Right hindlimb (tissue), 1 donor: ENCODE results near the gene KLF1.
"Not testable (repeated sequence)": the region's sequence is repeated elsewhere in the genome, so short reads cannot be mapped to it uniquely, and the experiment has no call there.

Experiments
- DNase-seq: peaks from one replicate; pipeline ENCODE4 v3.0.0-alpha.2; 2018

Gene KLF1

DNA sequence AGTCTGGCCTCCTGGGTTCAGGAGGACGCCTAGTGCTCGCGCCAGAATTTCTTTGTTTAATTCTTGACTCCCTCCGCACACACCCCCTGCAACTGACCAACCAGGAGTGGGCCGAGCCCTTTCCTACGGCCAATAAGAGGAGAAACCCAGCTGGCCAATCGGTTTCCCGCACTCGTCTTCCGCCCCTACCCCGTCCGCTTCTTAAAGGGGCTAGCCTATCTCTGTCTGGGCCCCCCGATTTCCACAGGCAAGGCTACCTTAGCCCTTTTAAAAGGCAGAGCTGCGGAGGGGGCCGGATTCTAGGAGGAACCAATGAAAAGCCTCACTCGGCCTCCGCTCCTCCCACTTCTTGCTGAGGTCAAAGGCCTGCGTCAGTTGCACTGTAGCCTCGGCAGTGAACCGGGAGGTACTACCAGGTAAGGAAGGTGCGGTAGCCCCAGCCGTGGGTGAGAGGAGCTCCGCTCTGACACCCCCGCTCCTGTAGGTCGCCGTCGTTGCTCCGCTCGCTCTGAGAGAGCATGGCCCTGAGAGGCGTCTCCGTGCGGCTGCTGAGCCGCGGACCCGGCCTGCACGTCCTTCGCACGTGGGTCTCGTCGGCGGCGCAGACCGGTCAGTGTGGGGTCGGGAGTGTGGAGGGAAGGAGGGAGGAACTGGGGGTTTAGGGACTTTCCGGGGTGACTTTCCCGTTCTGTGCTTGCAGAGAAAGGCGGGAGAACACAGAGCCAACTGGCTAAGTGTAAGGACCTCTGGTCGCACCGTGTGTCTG is 4.0 kb upstream of the KLF1 start, which contains the start of gene GCDH:
TSS of gene GCDH (plus strand) at position 374 of the 766 bp plus-strand sequence. CDS start at position 519, 145 bp downstream.
- peak; percentile 98 for DNase-seq

DNA sequence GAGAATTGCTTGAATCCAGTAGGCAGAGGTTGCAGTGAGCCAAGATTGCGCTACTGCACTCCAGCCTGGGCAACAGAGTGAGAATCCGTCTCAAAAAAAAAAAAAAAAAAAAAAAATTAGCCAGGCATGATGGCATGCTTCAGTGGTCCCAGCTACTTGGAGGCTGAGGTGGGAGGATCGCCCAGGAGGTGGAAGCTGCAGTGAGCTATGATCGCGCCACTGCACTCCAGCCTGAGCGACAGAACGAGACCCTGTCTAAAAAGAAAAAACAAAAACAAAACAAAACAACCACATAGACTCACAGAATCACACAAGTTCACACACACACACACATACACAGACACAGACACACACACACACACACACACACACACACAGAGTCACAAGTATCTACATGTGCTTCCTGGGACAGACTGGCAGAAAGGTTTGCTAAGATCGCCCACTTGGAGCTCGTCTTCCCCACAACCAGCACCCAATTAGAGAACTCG is 3.3 kb upstream of the KLF1 start:
- not testable (repeated sequence) for DNase-seq

DNA sequence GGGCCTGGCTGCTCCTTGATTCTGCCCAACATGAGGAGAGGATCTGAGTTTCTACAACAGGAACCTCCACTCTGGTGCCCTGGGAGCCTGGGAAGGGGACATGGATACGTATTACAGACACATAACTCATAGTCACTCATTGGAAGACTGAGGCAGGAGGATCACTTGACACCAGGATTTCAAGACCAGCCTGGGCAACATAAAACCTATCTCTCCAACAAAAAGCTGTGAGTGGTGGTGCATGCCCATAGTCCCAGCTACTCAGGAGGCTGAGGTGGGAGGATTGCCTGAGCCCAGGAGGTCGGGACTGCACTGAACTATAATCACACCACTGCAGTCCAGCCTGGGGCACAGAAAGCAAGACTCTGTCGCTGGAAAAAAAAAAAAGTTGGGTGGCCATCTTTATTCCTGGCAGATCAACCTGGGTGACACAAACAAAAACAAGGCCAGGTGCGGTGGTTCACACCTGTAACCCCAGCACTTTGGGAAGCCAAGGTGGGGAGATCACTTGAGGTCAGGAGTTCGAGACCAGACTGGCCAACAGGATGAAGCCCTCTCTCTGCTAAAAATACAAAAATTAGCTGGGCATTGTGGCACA is 1.1 kb upstream of the KLF1 start:
- no peak for DNase-seq

GRCh38 chr19:12886651-12886968 is 391 bp downstream of the KLF1 start:
- no peak for DNase-seq

DNA sequence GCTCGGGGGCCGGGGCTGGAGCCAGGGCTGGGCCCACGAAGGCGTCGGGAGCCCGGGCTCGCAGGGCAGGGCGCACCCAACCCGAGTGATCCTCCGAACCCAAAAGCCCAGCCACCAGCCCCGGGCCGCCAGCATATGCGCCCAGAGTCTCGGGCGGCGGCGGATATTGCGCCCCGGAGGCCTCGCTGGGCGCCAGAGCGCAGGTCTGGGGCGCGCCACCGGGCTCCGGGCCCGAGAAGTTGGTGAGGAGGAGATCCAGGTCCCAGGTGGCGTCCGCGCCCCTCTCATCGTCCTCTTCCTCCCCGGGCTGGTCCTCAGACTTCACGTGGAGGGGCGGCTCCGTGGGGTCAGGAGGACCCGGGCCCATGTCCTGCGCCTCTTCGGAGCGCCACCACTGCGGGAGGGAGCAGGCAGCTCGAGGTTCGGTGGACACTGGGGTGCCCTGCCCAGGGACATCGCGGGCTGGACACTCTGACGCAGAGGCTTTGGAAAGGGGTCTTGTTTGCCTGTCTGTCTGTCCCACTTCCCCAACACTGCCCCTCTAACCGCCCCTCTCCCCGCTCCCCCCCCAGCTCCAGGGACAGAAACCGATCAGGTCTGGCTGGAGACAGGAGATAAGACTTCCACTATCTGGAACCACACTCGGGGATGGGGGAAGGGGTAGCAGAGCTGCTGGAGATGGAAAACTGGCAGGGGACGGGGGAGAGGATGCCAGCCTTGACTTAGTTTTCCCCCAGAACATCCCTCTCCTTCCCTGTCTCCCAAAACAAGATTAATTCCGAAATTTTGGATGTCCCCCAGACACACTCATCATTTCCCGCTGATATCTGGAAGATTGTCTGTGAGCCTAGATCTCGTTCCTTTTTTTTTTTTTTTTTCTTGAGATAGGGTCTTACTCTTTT is 1.0 kb downstream of the KLF1 start:
- DNase-seq, result no peak

GRCh38 chr19:12884926-12885748 is 1.9 kb downstream of the KLF1 start:
- DNase-seq, result no peak

DNA sequence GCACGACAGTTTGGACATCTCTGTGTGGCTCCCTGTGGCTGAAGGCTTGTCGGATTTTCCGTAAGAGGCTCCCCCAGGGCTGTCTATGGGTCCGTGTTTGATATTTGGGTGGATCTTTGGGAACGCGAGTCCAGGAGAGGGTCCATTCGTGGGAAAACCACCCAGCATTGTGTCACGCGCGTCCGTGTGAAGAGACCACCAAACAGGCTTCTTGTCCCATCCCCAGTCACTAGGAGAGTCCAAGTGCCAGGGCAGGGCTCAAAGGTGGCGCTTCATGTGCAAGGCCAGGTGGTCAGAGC is 2.4 kb downstream of the KLF1 start:
- DNase-seq, result no peak

DNA sequence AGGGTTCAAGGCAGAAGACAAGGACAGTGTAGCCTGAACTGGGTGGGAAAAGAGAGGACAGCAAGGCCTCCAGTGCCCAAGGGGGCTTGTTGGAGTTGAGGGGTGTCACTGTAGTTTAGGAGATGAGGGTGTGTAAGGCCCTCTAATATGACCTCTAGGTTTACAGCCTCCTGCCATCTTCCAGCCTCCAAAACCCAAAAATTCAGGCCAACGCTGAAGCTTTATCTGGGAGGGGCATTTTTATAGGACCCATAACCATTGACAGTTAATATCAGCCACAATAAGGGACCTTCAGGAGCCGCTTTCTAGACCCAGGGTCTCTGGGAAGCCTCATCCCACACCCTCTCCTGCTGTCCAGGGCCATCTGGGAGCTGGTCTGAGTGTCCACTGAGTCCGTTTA is 2.8 kb downstream of the KLF1 start:
- DNase-seq, result no peak

DNA sequence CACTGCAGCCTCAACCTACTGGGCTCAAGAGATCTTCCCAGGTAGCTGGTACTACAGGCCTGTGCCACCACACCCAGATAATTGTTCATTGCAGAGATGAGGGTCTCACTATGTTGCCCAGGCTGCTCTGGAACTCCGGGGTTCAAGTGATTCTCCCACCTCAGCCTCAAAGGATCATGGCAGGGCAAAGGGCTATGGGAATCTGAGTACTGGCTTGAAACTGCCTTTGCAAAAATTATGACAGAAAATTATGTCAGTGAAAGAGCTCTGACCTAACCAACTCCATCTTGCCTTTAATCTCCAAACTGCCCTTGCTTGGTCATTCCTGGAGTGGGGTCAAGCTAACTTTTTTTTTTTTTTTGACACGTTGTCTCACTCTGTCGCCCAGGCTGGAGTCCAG is 4.4 kb downstream of the KLF1 start:
- DNase-seq, result no peak

- DNase-seq, result peak; percentile 94
Measured at GRCh38 chr19:12881172-12881808, 5.7 kb downstream of the KLF1 start, which contains the start of gene DNASE2. TSS of gene DNASE2 (minus strand) at chr19:12881449. CDS start at chr19:12881375, 74 bp downstream.

DNA sequence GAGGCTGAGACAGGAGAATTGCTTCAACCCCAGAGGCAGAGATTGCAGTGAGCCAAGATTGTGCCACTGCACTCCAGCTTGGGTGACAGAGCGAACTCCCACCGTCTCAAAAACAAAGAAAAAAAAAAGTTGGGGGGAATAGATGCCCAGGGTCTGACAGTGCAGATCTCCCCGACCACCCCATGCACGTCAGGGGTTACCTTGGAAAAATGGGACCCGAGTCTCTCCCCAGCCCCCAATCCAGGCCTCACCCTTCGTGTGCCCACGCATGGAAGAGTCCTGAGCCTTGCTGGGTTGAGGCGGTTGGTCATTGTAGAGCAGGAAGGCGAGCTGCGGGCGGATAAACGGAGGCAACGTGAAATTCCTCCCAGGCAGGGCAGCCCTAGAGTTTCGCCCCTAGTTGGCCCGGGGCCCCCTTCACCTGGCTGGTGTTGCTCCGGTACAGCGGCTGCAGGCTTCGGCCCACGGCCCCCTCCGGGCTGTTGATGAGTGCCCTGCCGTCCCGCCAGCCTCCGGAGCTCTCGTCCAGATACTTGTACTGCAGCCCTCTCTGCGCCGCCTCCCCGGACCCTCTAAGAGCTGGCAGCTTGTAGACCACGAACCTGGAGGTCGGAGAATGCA is 6.3 kb downstream of the KLF1 start:
- DNase-seq, result no peak

DNA sequence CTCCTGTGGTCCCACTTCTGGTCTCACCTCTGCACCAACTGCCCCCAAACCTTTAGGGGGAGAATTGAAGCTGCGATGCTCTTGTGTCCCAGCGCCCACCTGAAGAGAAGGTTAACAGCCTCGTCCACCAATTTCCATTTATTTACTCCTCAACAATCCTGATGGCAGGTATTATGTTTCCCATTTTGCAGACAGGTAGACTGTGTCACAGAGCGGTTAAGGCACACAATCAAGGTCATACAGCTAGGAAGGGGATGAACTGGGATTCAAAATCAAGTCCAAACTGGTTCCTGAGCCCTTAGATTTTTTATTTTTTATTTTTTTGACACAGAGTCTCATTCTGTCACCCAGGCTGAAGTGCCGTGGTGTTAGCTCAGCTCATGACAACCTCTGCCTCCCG is 11.9 kb downstream of the KLF1 start:
- no peak for DNase-seq

DNA sequence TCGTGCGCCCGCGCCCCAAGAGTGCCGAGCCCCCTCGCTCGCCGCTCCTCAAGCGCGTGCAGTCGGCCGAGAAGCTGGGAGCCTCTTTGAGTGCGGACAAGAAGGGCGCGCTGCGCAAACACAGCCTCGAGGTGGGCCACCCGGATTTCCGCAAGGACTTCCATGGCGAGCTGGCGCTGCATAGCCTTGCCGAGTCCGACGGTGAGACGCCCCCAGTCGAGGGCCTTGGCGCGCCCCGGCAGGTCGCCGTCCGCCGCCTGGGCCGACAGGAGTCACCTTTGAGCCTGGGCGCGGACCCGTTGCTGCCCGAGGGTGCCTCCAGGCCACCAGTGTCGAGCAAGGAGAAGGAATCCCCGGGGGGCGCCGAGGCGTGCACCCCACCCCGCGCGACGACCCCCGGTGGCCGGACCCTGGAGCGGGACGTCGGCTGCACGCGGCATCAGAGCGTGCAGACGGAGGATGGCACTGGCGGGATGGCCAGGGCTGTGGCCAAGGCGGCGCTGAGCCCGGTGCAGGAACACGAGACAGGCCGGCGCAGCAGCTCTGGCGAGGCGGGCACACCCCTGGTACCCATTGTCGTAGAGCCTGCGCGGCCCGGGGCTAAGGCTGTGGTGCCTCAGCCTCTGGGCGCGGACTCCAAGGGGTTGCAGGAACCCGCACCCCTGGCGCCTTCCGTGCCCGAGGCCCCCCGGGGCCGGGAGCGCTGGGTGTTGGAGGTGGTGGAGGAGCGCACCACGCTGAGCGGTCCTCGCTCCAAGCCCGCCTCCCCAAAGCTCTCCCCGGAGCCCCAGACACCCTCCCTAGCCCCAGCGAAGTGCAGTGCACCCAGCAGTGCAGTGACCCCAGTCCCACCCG is 12.9 kb downstream of the KLF1 start:
- no peak for DNase-seq

GRCh38 chr19:12872941-12873890 is 13.8 kb downstream of the KLF1 start:
- DNase-seq, result peak; percentile 44

DNA sequence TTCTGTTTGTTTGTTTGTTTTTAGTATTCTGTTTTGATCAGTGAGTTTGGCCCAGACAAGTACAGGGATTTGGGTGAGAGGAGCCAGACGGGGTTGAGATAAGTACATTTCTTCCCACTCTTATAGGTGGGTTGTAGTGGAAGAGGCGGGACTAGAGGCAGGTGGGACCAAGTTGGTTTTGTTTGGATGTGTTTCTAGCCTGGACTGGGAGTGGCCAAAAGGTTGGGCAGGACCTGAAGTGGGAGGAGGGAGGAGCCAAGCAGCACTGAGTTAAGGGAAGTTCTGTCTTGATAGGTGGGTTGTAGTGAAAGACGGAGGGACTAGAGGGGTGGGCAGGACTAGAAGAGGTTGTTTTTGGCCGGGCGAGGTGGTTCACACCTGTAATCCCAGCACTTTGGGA is 14.7 kb downstream of the KLF1 start:
- DNase-seq, result no peak

DNA sequence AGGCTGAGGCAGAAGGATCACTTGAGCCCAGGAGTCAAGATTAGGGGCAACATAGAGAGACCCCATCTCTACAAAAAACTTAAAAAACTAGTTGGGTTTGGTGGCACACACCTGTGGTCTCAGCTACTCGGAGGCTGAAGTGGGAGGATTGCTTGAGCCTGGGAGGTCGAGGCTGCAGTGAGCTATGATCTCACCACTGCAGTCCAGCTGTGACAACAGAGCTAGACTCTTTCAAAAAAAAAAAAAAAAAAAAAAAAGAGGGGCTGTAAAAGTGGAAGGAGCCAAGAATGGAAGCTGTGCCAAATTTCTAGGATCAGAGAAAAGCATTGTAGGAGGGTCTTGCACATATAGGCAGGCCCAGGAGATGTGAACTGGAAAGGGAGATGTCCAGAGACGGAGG is 15.3 kb downstream of the KLF1 start:
- no peak for DNase-seq

DNA sequence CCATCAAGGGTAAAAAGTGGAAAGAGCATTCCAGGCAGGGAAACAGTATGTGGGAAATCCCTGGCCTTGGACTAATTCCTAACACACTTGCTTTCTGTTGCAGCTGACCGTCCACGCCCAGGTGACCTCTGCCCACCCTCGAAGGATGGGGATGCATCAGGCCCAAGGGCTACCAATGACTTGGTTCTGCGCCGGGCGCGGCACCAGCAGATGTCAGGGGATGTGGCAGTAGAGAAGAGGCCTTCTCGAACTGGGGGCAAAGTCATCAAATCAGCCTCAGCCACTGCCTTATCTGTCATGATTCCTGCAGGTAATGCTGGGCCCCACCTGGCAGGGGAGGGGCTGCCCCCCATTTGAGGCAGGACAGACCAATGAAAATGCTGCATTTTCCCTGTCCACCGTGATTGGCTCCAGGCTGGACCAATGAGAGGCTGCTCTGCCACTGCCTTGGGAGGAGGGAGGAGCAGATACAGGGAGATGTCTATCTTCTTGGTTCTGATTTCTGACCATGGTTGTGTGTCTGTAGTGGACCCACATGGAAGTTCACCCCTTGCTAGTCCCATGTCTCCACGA is 18.4 kb downstream of the KLF1 start:
- no peak for DNase-seq

DNA sequence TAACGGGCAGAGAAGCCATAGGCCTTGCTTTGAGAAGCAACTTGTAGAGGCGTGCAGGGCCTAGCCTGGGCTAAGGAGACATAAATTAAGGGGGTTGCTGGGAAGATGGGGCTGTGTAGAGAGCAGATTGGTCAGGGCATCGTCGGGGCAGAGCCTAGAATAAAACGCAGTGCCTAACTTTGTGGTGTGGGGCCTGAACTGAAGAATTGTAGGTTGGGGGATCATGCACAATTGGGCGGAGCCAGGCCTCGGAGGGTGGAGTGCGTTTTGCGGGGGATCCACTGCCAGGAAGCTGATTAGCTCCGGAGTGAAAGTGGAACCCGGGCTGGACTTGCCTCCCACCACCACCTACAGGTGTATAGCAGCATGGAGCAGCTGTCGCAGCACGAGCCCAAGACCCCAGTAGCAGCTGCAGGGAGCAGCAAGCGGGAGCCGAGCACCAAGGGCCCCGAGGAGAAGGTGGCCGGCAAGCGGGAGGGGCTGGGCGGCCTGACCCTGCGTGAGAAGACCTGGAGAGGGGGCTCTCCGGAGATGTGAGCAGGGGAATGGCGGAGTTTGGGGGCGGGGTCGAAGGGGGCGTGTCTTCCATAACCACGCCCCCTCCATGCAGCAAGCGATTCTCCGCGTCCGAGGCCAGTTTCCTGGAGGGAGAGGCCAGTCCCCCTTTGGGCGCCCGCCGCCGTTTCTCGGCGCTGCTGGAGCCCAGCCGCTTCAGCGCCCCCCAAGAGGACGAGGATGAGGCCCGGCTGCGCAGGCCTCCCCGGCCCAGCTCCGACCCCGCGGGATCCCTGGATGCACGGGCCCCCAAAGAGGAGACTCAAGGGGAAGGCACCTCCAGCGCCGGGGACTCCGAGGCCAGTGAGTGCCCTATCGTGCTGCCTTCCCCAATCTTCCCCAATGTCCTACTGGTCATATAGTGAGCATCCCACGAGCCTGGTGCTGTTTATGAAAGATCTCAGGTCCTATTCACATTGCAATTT is 19.6 kb downstream of the KLF1 start:
- DNase-seq, result peak; percentile 86
